HepG2 (cell line): Measurements from ENCODE around the gene KCNJ6. TPM values are rescaled to one million over a fixed set of nuclear protein-coding genes. Genes with fewer than 3 reads are reported as not detected.

ENCODE experiments used
- CHD4 ChIP-seq: fragments of 200-600 bp; sonication (generic); IDR thresholded peaks from 2 replicates; pipeline ENCODE4 v1.7.0; 2017; ENCODE audit warnings: mild to moderate bottlenecking, low read length, borderline replicate concordance
- DMAP1 ChIP-seq: IDR thresholded peaks from 2 replicates; pipeline ENCODE4 v1.6.1; 2016
- GATAD1 ChIP-seq: IDR thresholded peaks from 2 replicates; pipeline ENCODE4 v1.6.1; 2016; ENCODE audit warnings: missing genetic modification reagents, missing compliant biosample characterization
- MEF2D ChIP-seq: sonication (generic); formaldehyde crosslinking; IDR thresholded peaks from 2 replicates; pipeline ENCODE4 v1.5.1; 2020; ENCODE audit warnings: mild to moderate bottlenecking, missing genetic modification reagents
- PCBP1 ChIP-seq: fragments of 200-400 bp; formaldehyde crosslinking; IDR thresholded peaks from 2 replicates; pipeline ENCODE4 v1.6.1; 2017; ENCODE audit warnings: mild to moderate bottlenecking, low read depth, low read length, borderline replicate concordance
- RNF2 ChIP-seq: fragments of 450-650 bp; conservative IDR thresholded peaks from 2 replicates; pipeline ENCODE4 v1.6.1; 2016; ENCODE audit warnings: low read depth
- SIN3B ChIP-seq: fragments of 150-350 bp; IDR thresholded peaks from 2 replicates; pipeline ENCODE4 v1.6.1; 2014; ENCODE audit warnings: low read length
- STAG1 ChIP-seq: sonication (generic); formaldehyde crosslinking; IDR thresholded peaks from 2 replicates; pipeline ENCODE4 v1.4.0; 2020; ENCODE audit warnings: missing genetic modification reagents
- YEATS4 ChIP-seq: sonication (generic); formaldehyde crosslinking; IDR thresholded peaks from 2 replicates; pipeline ENCODE4 v1.4.0; 2020; ENCODE audit warnings: missing genetic modification reagents, borderline replicate concordance
- ZFYVE20 ChIP-seq: sonication (generic); formaldehyde crosslinking; IDR thresholded peaks from 2 replicates; pipeline ENCODE4 v1.8.0; 2023; ENCODE audit warnings: low read depth, mild to moderate bottlenecking, moderate library complexity, missing genetic modification reagents, borderline replicate concordance
- ZNF263 ChIP-seq: sonication (generic); formaldehyde crosslinking; IDR thresholded peaks from 2 replicates; pipeline ENCODE4 v1.4.0; 2020; ENCODE audit warnings: missing genetic modification reagents
- ZNF337 ChIP-seq: sonication (generic); formaldehyde crosslinking; IDR thresholded peaks from 2 replicates; pipeline ENCODE4 v1.5.1; 2020; ENCODE audit warnings: missing genetic modification reagents, low read depth, mild to moderate bottlenecking, borderline replicate concordance
- ZNF484 ChIP-seq: sonication (generic); formaldehyde crosslinking; IDR thresholded peaks from 2 replicates; pipeline ENCODE4 v1.5.1; 2020; ENCODE audit warnings: mild to moderate bottlenecking, low read depth, missing genetic modification reagents, borderline replicate concordance
- ZNF512B ChIP-seq: sonication (generic); formaldehyde crosslinking; IDR thresholded peaks from 2 replicates; pipeline ENCODE4 v1.5.1; 2020; ENCODE audit warnings: missing genetic modification reagents, mild to moderate bottlenecking, borderline replicate concordance
- ZNF513 ChIP-seq: sonication (generic); formaldehyde crosslinking; conservative IDR thresholded peaks from 2 replicates; pipeline ENCODE4 v1.5.0; 2020; ENCODE audit warnings: missing genetic modification reagents
- ZNF557 ChIP-seq: sonication (generic); formaldehyde crosslinking; IDR thresholded peaks from 2 replicates; pipeline ENCODE4 v1.4.0; 2020; ENCODE audit warnings: missing genetic modification reagents
- ZNF570 ChIP-seq: sonication (generic); formaldehyde crosslinking; IDR thresholded peaks from 2 replicates; pipeline ENCODE4 v1.4.0; 2020; ENCODE audit warnings: mild to moderate bottlenecking, missing genetic modification reagents, borderline replicate concordance
- ZNF589 ChIP-seq: sonication (generic); formaldehyde crosslinking; conservative IDR thresholded peaks from 2 replicates; pipeline ENCODE4 v1.8.0; 2022; ENCODE audit warnings: mild to moderate bottlenecking, moderate library complexity, missing genetic modification reagents
- ZNF598 ChIP-seq: sonication (generic); formaldehyde crosslinking; IDR thresholded peaks from 2 replicates; pipeline ENCODE4 v1.5.1; 2020; ENCODE audit warnings: mild to moderate bottlenecking, missing genetic modification reagents, borderline replicate concordance
- ZNF609 ChIP-seq: sonication (generic); formaldehyde crosslinking; IDR thresholded peaks from 2 replicates; pipeline ENCODE4 v1.4.0; 2020; ENCODE audit warnings: mild to moderate bottlenecking, missing genetic modification reagents, borderline replicate concordance
- ZNF660 ChIP-seq: sonication (generic); formaldehyde crosslinking; IDR thresholded peaks from 2 replicates; pipeline ENCODE4 v1.5.1; 2020; ENCODE audit warnings: mild to moderate bottlenecking, low read depth, missing genetic modification reagents, borderline replicate concordance
- polyA plus RNA-seq, 8 experiments: library from polyadenylated mRNA; depleted of rRNA in 3 of 8; stranded (reverse) in 7 of 8; unstranded in 1 of 8; fragments of >200 nt; fragmentation: Illumina TruSeq in 4 of 8; extraction: Trizol in 4 of 8; gene quantifications; 2 replicates each; pipeline versions ENCODE4 v1.2.1 to v1.2.3, GENCODE V29; 2011 to 2016; ENCODE audit warnings: low read depth in 4 of 8, missing spikeins in 1 of 8, mixed read lengths in 1 of 8; ENCODE audit not compliant: insufficient read depth in 1 of 8
- total RNA-seq, 5 experiments: library from RNA; depleted of rRNA; stranded (reverse); fragments of >200 nt; fragmentation: Illumina TruSeq; extraction: Trizol; gene quantifications; 2 replicates each; pipeline ENCODE4 v1.2.3, GENCODE V29; 2016; ENCODE audit warnings: low read depth in 1 of 5

KCNJ6 gene
- total and polyA plus RNA-seq, 2 of the 13 experiments (the other 11 are each of a cell fraction or from before 2014, with no cell fraction given): not detected

- TF ChIP-seq ZNF513 (CRISPR knock-in tag) (no peak), ZNF512B (CRISPR knock-in tag) (no peak), CHD4 (no peak), GATAD1 (CRISPR knock-in tag) (no peak), MEF2D (CRISPR knock-in tag) (no peak), ZNF337 (no peak), PCBP1 (0 out of 2 replicates have a peak, but pooled peaks have one; percentile 57), ZNF598 (CRISPR knock-in tag) (no peak), SIN3B (no peak), ZFYVE20 (CRISPR knock-in tag) (no peak), ZNF263 (CRISPR knock-in tag) (peak; percentile 63), ZNF660 (no peak), RNF2 (no peak), STAG1 (CRISPR knock-in tag) (peak; percentile 62), ZNF570 (CRISPR knock-in tag) (no peak), YEATS4 (CRISPR knock-in tag) (no peak), ZNF557 (CRISPR knock-in tag) (no peak), ZNF609 (no peak), ZNF484 (CRISPR knock-in tag) (no peak), ZNF589 (CRISPR knock-in tag) (no peak), DMAP1 (CRISPR knock-in tag) (no peak)
Measured at GRCh38 chr21:37711836-37712568, 204.3 kb downstream of the KCNJ6 start (continued).
